Measurements from ENCODE around the gene SRGAP3.

SRGAP3 gene

GRCh38 chr3:9231471-9231870 is 18.0 kb downstream of the SRGAP3 start:
- no peak for TF ChIP-seq NFIC (IDR thresholded peaks at IDR 0.05)
- TF ChIP-seq REST (IDR thresholded peaks at IDR 0.05; ENCODE audit: low read depth), result no peak
- no peak for TF ChIP-seq CEBPB (IDR thresholded peaks at IDR 0.05)
- no peak for TF ChIP-seq TEAD4 (IDR thresholded peaks at IDR 0.05)
- no peak for TF ChIP-seq MAX (IDR thresholded peaks at IDR 0.05)
- no peak for TF ChIP-seq EP300 (IDR thresholded peaks at IDR 0.05; ENCODE audit: borderline replicate concordance)
- no peak for TF ChIP-seq CREB1 (IDR thresholded peaks at IDR 0.05; ENCODE audit: low read depth)
- no peak for TF ChIP-seq YY1 (IDR thresholded peaks at IDR 0.05; ENCODE audit: low read depth)
- no peak for TF ChIP-seq FOXM1 (IDR thresholded peaks at IDR 0.05; ENCODE audit: borderline replicate concordance, low read depth)

GRCh38 chr3:9231006-9231405 is 18.4 kb downstream of the SRGAP3 start:
- TF ChIP-seq YY1 (IDR thresholded peaks at IDR 0.05; ENCODE audit: low read depth) (no peak), FOXM1 (IDR thresholded peaks at IDR 0.05; ENCODE audit: borderline replicate concordance, low read depth) (no peak), TEAD4 (IDR thresholded peaks at IDR 0.05) (no peak), REST (IDR thresholded peaks at IDR 0.05; ENCODE audit: low read depth) (no peak), NFIC (IDR thresholded peaks at IDR 0.05) (no peak), TAF1 (IDR thresholded peaks at IDR 0.05; ENCODE audit: low read depth) (no peak), EGR1 (IDR thresholded peaks at IDR 0.05) (no peak)

- TF ChIP-seq TEAD4 (IDR thresholded peaks at IDR 0.05), result no peak
- TF ChIP-seq USF1 (IDR thresholded peaks at IDR 0.05), result no peak
- TF ChIP-seq CEBPB (IDR thresholded peaks at IDR 0.05), result no peak
- no peak for TF ChIP-seq CREB1 (IDR thresholded peaks at IDR 0.05; ENCODE audit: low read depth)
- no peak for TF ChIP-seq REST (IDR thresholded peaks at IDR 0.05; ENCODE audit: low read depth)
- no peak for TF ChIP-seq EP300 (IDR thresholded peaks at IDR 0.05; ENCODE audit: borderline replicate concordance)
- TF ChIP-seq TAF1 (IDR thresholded peaks at IDR 0.05; ENCODE audit: low read depth), result no peak
- no peak for TF ChIP-seq TCF12 (IDR thresholded peaks at IDR 0.05; ENCODE audit: low read depth)
- TF ChIP-seq MAX (IDR thresholded peaks at IDR 0.05), result no peak
- no peak for TF ChIP-seq YY1 (IDR thresholded peaks at IDR 0.05; ENCODE audit: low read depth)
- TF ChIP-seq EGR1 (IDR thresholded peaks at IDR 0.05), result no peak
- TF ChIP-seq NFIC (IDR thresholded peaks at IDR 0.05), result no peak
- no peak for TF ChIP-seq ZBTB7A (IDR thresholded peaks at IDR 0.05; ENCODE audit: low read depth)
- no peak for TF ChIP-seq RAD21 (IDR thresholded peaks at IDR 0.05; ENCODE audit: low read depth)
- no peak for TF ChIP-seq FOXM1 (IDR thresholded peaks at IDR 0.05; ENCODE audit: borderline replicate concordance, low read depth)
These were observed 18.9 kb downstream of the SRGAP3 start for GRCh38 chr3:9230596-9230995.

GRCh38 chr3:9229879-9230278 is 19.6 kb downstream of the SRGAP3 start:
- no peak for TF ChIP-seq NFIC (IDR thresholded peaks at IDR 0.05)
- TF ChIP-seq USF1 (IDR thresholded peaks at IDR 0.05), result no peak
- TF ChIP-seq MAX (IDR thresholded peaks at IDR 0.05), result no peak
- TF ChIP-seq EGR1 (IDR thresholded peaks at IDR 0.05), result no peak
- TF ChIP-seq FOXM1 (IDR thresholded peaks at IDR 0.05; ENCODE audit: borderline replicate concordance, low read depth), result no peak
- TF ChIP-seq TAF1 (IDR thresholded peaks at IDR 0.05; ENCODE audit: low read depth), result no peak

GRCh38 chr3:9229325-9229724 is 20.1 kb downstream of the SRGAP3 start:
- no peak for TF ChIP-seq REST (IDR thresholded peaks at IDR 0.05; ENCODE audit: low read depth)
- TF ChIP-seq ZBTB7A (IDR thresholded peaks at IDR 0.05; ENCODE audit: low read depth), result no peak
- TF ChIP-seq CEBPB (IDR thresholded peaks at IDR 0.05), result no peak
- TF ChIP-seq EP300 (IDR thresholded peaks at IDR 0.05; ENCODE audit: borderline replicate concordance), result no peak
- no peak for TF ChIP-seq CREB1 (IDR thresholded peaks at IDR 0.05; ENCODE audit: low read depth)
